Prostate gland (tissue), 2 donors: ENCODE results near the gene KIF26B. TPM values are rescaled to one million over a fixed set of nuclear protein-coding genes. Genes with fewer than 3 reads are reported as not detected.

ENCODE experiments used
- DNase-seq: peaks from one replicate; pipeline ENCODE4 v3.0.0-alpha.2; 2019; ENCODE audit warnings: low spot score
- H3K27ac ChIP-seq, 2 donors: fragments of 200-600 bp; sonication (generic); 2 replicates each; pipeline ENCODE4 v1.5.1; 2017 to 2019
- H3K27me3 ChIP-seq: fragments of 200-600 bp; sonication (generic); replicated peaks from 2 replicates; pipeline ENCODE4 v1.5.1; 2019; ENCODE audit not compliant: insufficient read depth
- H3K36me3 ChIP-seq, 2 donors: fragments of 200-600 bp; sonication (generic); 1 replicate in 1 of 2; 2 replicates in 1 of 2; pipeline versions ENCODE4 v1.5.1 to v1.8.1; 2017 to 2019
- H3K4me1 ChIP-seq: fragments of 200-600 bp; sonication (generic); replicated peaks from 2 replicates; pipeline ENCODE4 v1.5.1; 2019
- H3K4me3 ChIP-seq, 2 donors: fragments of 200-600 bp; sonication (generic); 2 replicates each; pipeline ENCODE4 v1.5.1; 2017 to 2019
- H3K9me3 ChIP-seq: fragments of 200-600 bp; sonication (generic); 2 replicates; pipeline ENCODE4 v1.5.1; 2017
- POLR2A ChIP-seq: fragments of 450-650 bp; IDR thresholded peaks from one replicate; pipeline ENCODE4 v1.6.1; 2016; ENCODE audit warnings: antibody characterized with exemption, mild to moderate bottlenecking
- POLR2AphosphoS5 ChIP-seq: sonication (generic); formaldehyde crosslinking; IDR thresholded peaks from one replicate; pipeline ENCODE4 v1.6.1; 2017; ENCODE audit warnings: antibody characterized with exemption
- WGBS: methylation state at CpG from one replicate; pipeline ENCODE4 v1.1.5; 2018; 5-methylcytosine and 5-hydroxymethylcytosine counted together
- intact Hi-C: fragments of 100-400 bp; cut with DNase I; formaldehyde crosslinking; loops from one replicate; pipeline ENCODE4 v1.14.2; 2022
- total RNA-seq, 2 donors: library from RNA; depleted of rRNA; stranded (reverse); fragments of >200 nt; gene quantifications; one replicate each; pipeline ENCODE4 v1.1.0, GENCODE V29; 2016
- TF ChIP-seq, protein P1 (sequence below), 4 experiments: fragments of 200-600 bp in 2 of 4; fragments of 450-650 bp in 2 of 4; sonication (generic) in 2 of 4; IDR thresholded peaks; 1 replicate in 3 of 4; 2 replicates in 1 of 4; pipeline ENCODE4 v1.5.1; 2016 to 2019; ENCODE audit warnings: antibody characterized with exemption in 4 of 4, mild to moderate bottlenecking in 2 of 4, moderate library complexity in 2 of 4

KIF26B gene
- total RNA-seq, 2 donors from 2014 or later, result 3.3 to 3.8 TPM

DNA sequence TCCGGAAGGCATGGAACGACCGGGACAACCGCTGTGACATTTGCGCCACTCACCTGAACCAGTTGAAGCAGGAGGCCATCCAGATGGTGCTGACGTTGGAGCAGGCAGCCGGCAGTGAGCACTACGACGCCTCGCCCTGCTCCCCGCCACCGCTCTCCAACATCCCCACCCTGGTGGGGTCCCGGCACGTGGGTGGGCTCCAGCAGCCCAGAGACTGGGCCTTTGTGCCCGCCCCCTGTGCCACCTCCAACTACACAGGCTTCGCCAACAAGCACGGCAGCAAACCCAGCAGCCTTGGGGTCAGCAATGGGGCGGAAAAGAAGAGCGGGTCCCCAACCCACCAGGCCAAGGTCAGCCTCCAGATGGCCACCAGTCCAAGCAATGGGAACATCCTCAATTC is 212.1 kb downstream of the KIF26B start:
- no peaks in the 10 kb centered on the region for H3K27me3 ChIP-seq
- no peak overlapping the region for H3K27ac ChIP-seq
- intact Hi-C loops, result no loop called here
- WGBS, result 98% methylated on average over 17 of the region's 19 CpGs
- TF ChIP-seq POLR2A (no peak), POLR2AphosphoS5 (no peak)
- TF ChIP-seq, protein P1, sequence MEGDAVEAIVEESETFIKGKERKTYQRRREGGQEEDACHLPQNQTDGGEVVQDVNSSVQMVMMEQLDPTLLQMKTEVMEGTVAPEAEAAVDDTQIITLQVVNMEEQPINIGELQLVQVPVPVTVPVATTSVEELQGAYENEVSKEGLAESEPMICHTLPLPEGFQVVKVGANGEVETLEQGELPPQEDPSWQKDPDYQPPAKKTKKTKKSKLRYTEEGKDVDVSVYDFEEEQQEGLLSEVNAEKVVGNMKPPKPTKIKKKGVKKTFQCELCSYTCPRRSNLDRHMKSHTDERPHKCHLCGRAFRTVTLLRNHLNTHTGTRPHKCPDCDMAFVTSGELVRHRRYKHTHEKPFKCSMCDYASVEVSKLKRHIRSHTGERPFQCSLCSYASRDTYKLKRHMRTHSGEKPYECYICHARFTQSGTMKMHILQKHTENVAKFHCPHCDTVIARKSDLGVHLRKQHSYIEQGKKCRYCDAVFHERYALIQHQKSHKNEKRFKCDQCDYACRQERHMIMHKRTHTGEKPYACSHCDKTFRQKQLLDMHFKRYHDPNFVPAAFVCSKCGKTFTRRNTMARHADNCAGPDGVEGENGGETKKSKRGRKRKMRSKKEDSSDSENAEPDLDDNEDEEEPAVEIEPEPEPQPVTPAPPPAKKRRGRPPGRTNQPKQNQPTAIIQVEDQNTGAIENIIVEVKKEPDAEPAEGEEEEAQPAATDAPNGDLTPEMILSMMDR (IDR thresholded peaks at IDR 0.05), result no peak
- H3K4me1 ChIP-seq, result no peaks in the 10 kb centered on the region
- H3K36me3 ChIP-seq, result no peaks in the 10 kb centered on the region
- DNase-seq, result no peak
- no peaks in the 10 kb centered on the region for H3K9me3 ChIP-seq
- H3K4me3 ChIP-seq, result no peak overlapping the region

DNA sequence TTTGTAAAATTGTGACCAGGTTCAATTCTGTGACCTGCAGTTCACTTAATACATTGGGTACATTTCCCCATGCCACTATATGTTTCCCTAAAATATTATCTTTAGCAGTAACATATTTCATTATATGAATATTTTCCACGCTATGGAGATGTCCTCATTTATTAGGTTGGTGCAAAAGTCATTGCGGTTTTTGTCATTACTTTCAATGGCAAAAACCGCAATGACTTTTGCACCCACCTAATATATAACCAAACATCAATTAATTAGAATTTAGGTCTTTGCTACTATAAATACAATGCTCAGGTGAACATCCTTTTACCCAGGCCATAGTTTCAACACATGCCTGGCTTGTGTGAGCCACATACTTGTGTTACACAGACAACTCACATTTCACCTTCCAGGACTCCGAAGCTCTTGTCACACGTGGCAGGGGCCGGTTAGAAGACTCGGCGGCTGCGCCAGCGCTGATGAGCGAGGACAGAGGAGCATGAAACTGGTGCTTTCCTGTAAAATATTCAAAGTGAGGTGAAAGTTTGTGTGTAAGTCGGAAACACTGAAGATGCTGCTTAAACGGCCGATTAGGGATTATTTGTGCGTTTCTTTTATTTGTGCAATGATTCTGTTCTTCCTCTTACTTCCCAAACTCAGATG is 215.5 kb downstream of the KIF26B start:
- Histone ChIP-seq H3K27me3 (no peaks in the 10 kb centered on the region), H3K4me3 (no peak overlapping the region), H3K27ac (no peak overlapping the region), H3K4me1 (no peaks in the 10 kb centered on the region), H3K9me3 (no peaks in the 10 kb centered on the region), H3K36me3 (no peaks in the 10 kb centered on the region)
- intact Hi-C loops, result no loop called here
- no peak for TF ChIP-seq POLR2A
- no peak for DNase-seq
- 94% methylated on average over 15 of the region's 15 CpGs for WGBS

DNA sequence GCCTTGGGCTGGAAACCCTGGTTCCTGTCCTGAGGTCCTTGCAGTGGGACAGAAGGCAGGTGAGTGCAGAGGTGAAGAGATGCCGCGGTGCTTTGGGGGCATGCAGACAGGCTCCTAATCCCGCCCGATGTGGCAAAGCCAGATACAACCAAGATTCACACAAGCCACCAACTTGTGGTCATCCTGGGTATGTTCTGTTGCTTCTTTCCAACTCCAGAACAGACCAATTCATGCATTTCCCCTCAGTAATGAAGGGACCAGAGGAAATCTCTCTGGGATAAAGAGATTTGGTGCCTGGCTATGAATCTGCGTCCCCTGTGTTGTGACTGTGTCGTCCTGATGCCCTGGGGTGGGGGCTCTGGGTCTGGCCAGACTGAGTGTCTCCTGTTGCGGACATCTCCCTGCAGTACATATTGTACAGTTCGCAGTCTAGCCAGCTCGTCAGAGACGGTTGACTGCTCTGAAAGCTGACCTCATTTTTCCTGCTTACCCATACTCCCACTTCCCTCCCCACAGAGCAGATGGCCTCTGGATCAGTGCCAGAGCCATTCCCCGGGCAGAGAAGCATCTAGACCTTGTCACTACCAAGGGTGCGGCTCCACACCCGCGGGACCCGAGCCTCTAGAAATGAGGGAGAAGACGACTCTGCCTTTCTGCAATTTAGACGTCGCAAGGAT is 216.3 kb downstream of the KIF26B start:
- H3K36me3 ChIP-seq, result no peaks in the 10 kb centered on the region
- H3K4me1 ChIP-seq, result no peaks in the 10 kb centered on the region
- 80% methylated on average over 18 of the region's 18 CpGs for WGBS
- TF ChIP-seq POLR2A, result no peak
- TF ChIP-seq, protein P1 (IDR thresholded peaks at IDR 0.05), result no peak
- no peak for TF ChIP-seq POLR2AphosphoS5
- no peak for DNase-seq
- H3K27ac ChIP-seq, result no peak overlapping the region
- no peaks in the 10 kb centered on the region for H3K27me3 ChIP-seq
- intact Hi-C loops, result no loop called here
- H3K9me3 ChIP-seq, result no peaks in the 10 kb centered on the region
- H3K4me3 ChIP-seq, result no peak overlapping the region

DNA sequence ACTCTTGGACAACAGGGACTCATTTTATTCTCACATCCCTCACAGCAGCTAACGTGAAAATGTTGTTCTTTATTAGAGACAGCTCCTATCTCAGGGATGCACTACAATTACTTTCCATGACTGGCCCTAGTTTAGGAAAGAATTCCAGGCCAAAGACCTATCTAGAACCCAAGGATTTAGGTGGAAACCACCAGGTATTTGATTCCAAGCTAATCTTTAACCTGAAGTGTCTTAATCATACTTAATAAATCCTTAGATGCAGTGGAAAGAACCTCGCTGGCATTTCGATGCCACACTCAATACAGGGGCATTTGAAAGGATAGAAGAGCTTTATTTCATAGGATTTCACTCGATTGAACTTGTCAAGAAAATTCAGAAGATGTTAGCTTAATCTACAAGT is 218.3 kb downstream of the KIF26B start:
- intact Hi-C loops, result no loop called here
- DNase-seq, result no peak
- TF ChIP-seq POLR2AphosphoS5, result no peak
- TF ChIP-seq, protein P1 (IDR thresholded peaks at IDR 0.05), result no peak
- Histone ChIP-seq H3K4me3 (no peak overlapping the region), H3K27me3 (no peaks in the 10 kb centered on the region), H3K36me3 (no peaks in the 10 kb centered on the region), H3K27ac (no peak overlapping the region), H3K4me1 (no peaks in the 10 kb centered on the region), H3K9me3 (no peaks in the 10 kb centered on the region)
- 91% methylated on average over 4 of the region's 4 CpGs for WGBS

DNA sequence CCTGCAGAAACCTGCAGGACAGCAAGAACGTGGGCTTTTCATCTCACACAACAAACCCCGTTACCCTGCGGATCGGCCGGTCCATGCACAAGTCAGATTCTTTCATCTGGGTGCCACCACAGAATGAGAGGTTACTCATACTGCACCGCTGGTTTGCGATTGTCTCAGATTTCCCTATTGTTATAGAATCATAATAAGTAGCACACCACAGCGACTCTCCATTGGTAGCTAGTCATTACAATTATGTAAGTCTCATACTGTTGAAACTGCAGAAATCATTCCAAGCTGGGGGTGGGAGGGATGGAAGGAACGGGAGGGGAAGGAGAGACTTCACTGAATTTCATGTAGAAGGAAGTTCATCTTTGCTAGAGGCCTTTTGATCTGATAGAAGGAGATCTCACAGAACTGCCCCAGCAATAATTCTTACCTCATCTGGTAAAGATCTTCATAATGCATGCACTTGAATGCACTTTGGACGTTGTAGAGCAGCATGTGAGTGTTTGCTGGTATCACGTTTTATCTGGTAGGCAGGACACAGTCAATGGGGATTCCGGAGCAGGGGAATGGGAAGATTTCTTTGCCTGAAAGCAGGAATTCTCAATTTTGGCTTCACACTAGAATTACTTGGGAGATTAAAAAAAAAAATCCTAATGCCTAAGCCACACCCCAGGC is 221.1 kb downstream of the KIF26B start:
- Histone ChIP-seq H3K4me3 (no peak overlapping the region), H3K27me3 (no peaks in the 10 kb centered on the region), H3K27ac (no peak overlapping the region), H3K36me3 (no peaks in the 10 kb centered on the region), H3K9me3 (no peaks in the 10 kb centered on the region), H3K4me1 (no peaks in the 10 kb centered on the region)
- 89% methylated on average over 12 of the region's 12 CpGs for WGBS
- intact Hi-C loops, result no loop called here
- no peak for DNase-seq
- no peak for TF ChIP-seq POLR2A
- TF ChIP-seq, protein P1 (IDR thresholded peaks at IDR 0.05), result no peak
- no peak for TF ChIP-seq POLR2AphosphoS5
